GM19025 (cell line): ENCODE results near the gene CSNK2A1.

Experiments
- ATAC-seq: cut with Tn5 transposase; IDR thresholded peaks from one replicate; pipeline ENCODE4 v1.9.1; 2021; ENCODE audit warnings: mild to moderate bottlenecking, low read depth, moderate library complexity; ENCODE audit not compliant: unreplicated experiment

The CSNK2A1 gene

GRCh38 chr20:434221-434620 lies 109.4 kb downstream of the CSNK2A1 start:
- no peak for ATAC-seq

GRCh38 chr20:433300-433975 lies 110.2 kb downstream of the CSNK2A1 start:
- ATAC-seq, result peak; percentile 86

GRCh38 chr20:432677-433299 lies 110.8 kb downstream of the CSNK2A1 start:
- ATAC-seq, result no peak

GRCh38 chr20:432208-432607 lies 111.4 kb downstream of the CSNK2A1 start:
- ATAC-seq, result no peak

GRCh38 chr20:431012-431904 lies 112.3 kb downstream of the CSNK2A1 start:
- no peak for ATAC-seq

GRCh38 chr20:430091-430999 lies 113.2 kb downstream of the CSNK2A1 start:
- ATAC-seq, result no peak

- no peak for ATAC-seq
These were observed 114.9 kb downstream of the CSNK2A1 start for GRCh38 chr20:428658-429200.

GRCh38 chr20:427849-428657 lies 115.5 kb downstream of the CSNK2A1 start:
- ATAC-seq, result no peak

- ATAC-seq, result no peak
These were observed 116.2 kb downstream of the CSNK2A1 start for GRCh38 chr20:427401-427800.

GRCh38 chr20:426566-426965 lies 117.0 kb downstream of the CSNK2A1 start:
- no peak for ATAC-seq
